Prostate gland (tissue), 2 donors: ENCODE data around the gene CATSPER1.

Source experiments
- CTCF ChIP-seq, 4 experiments: fragments of 200-600 bp in 2 of 4; fragments of 450-650 bp in 2 of 4; sonication (generic) in 2 of 4; IDR thresholded peaks; 1 replicate in 3 of 4; 2 replicates in 1 of 4; pipeline ENCODE4 v1.5.1; 2016 to 2019; ENCODE audit warnings: antibody characterized with exemption in 4 of 4, mild to moderate bottlenecking in 2 of 4, moderate library complexity in 2 of 4
- POLR2A ChIP-seq: fragments of 450-650 bp; IDR thresholded peaks from one replicate; pipeline ENCODE4 v1.6.1; 2016; ENCODE audit warnings: antibody characterized with exemption, mild to moderate bottlenecking
- POLR2AphosphoS5 ChIP-seq: sonication (generic); formaldehyde crosslinking; IDR thresholded peaks from one replicate; pipeline ENCODE4 v1.6.1; 2017; ENCODE audit warnings: antibody characterized with exemption

- TF ChIP-seq POLR2A (no peak), CTCF (IDR thresholded peaks at IDR 0.05) (no peak), POLR2AphosphoS5 (no peak)
These were observed 14.4 kb downstream of the CATSPER1 start, which contains the start of gene CST6 for GRCh38 chr11:66011785-66012303.
